HG03469 (cell line): ENCODE measurements around the gene TCHH.
"Not testable (repeated sequence)": the region's sequence is repeated elsewhere in the genome, so short reads cannot be mapped to it uniquely, and the experiment has no call there.

Experiments used
- ATAC-seq: cut with Tn5 transposase; IDR thresholded peaks from one replicate; pipeline ENCODE4 v1.9.1; 2021; ENCODE audit warnings: mild to moderate bottlenecking, moderate library complexity, moderate number of reproducible peaks; ENCODE audit not compliant: unreplicated experiment

Gene TCHH

GRCh38 chr1:152115344-152115743 lies at the start of gene TCHH:
TCHH (minus strand) TSS chr1:152115444; CDS start chr1:152114080, 1,364 bp downstream.
- no peak for ATAC-seq

- no peak for ATAC-seq
These were observed 49.4 kb upstream of the TCHH start for GRCh38 chr1:152164517-152165136.

- no peak for ATAC-seq
These were observed 47.7 kb upstream of the TCHH start for GRCh38 chr1:152162792-152163463.

GRCh38 chr1:152160576-152160975 lies 45.3 kb upstream of the TCHH start:
- no peak for ATAC-seq

- ATAC-seq, result no peak
These were observed 43.9 kb upstream of the TCHH start, which contains the start of gene RPTN for GRCh38 chr1:152159144-152159543. RPTN (minus strand) TSS chr1:152159228; CDS start chr1:152157889, 1,339 bp downstream.

GRCh38 chr1:152153996-152154395 lies 38.8 kb upstream of the TCHH start:
- ATAC-seq, result no peak

GRCh38 chr1:152151646-152152045 lies 36.4 kb upstream of the TCHH start:
- ATAC-seq, result no peak

- no peak for ATAC-seq
These were observed 33.7 kb upstream of the TCHH start for GRCh38 chr1:152148981-152149380.

- no peak for ATAC-seq
These were observed 32.8 kb upstream of the TCHH start for GRCh38 chr1:152148051-152148450.

GRCh38 chr1:152145769-152146168 lies 30.5 kb upstream of the TCHH start:
- no peak for ATAC-seq

- ATAC-seq, result not testable (repeated sequence)
These were observed 29.5 kb upstream of the TCHH start for GRCh38 chr1:152144674-152145183.

GRCh38 chr1:152143150-152143887 lies 28.1 kb upstream of the TCHH start:
- ATAC-seq, result no peak

GRCh38 chr1:152141971-152142584 lies 26.8 kb upstream of the TCHH start:
- ATAC-seq, result no peak

- no peak for ATAC-seq
These were observed 22.0 kb upstream of the TCHH start for GRCh38 chr1:152137215-152137614.

- ATAC-seq, result no peak
These were observed 14.9 kb upstream of the TCHH start for GRCh38 chr1:152130186-152130585.

GRCh38 chr1:152127673-152128072 lies 12.4 kb upstream of the TCHH start:
- no peak for ATAC-seq

GRCh38 chr1:152125834-152126443 lies 10.7 kb upstream of the TCHH start:
- ATAC-seq, result no peak

GRCh38 chr1:152118915-152119314 lies 3.7 kb upstream of the TCHH start:
- no peak for ATAC-seq

GRCh38 chr1:152112885-152113432 lies 2.3 kb downstream of the TCHH start:
- no peak for ATAC-seq

GRCh38 chr1:152112101-152112884 lies 3.0 kb downstream of the TCHH start:
- no peak for ATAC-seq
